Breast epithelium (tissue), 4 donors: ENCODE results near the gene MRTFA. TPM values are rescaled to one million over a fixed set of nuclear protein-coding genes. Genes with fewer than 3 reads are reported as not detected.

Source experiments
- DNase-seq, 2 donors: peaks; one replicate each; pipeline ENCODE4 v3.0.0-alpha.2; 2019; ENCODE audit warnings: low spot score in 2 of 2
- H3K27ac ChIP-seq, 2 donors: fragments of 200-600 bp; sonication (generic) in 1 of 2; one replicate each; pipeline ENCODE4 v1.5.1; 2016 to 2019; ENCODE audit warnings: mild to moderate bottlenecking in 1 of 2
- H3K27me3 ChIP-seq, 2 donors: fragments of 200-600 bp; sonication (generic) in 1 of 2; one replicate each; pipeline versions ENCODE4 v1.5.1 to v1.6.0; 2017 to 2019; ENCODE audit warnings: control low read depth in 1 of 2, mild to moderate bottlenecking in 1 of 2
- H3K36me3 ChIP-seq: fragments of 200-600 bp; one replicate; pipeline ENCODE4 v1.5.1; 2019
- H3K4me1 ChIP-seq, 2 donors: fragments of 200-600 bp; sonication (generic); one replicate each; pipeline ENCODE4 v1.5.1; 2016 to 2019; ENCODE audit warnings: control low read depth in 1 of 2
- H3K4me3 ChIP-seq, 3 donors: fragments of 200-600 bp; sonication (generic); 1 replicate in 2 of 3; 2 replicates in 1 of 3; pipeline ENCODE4 v1.5.1; 2016 to 2019; ENCODE audit warnings: mild to moderate bottlenecking in 3 of 3, moderate library complexity in 2 of 3
- H3K9me3 ChIP-seq, 2 donors: fragments of 200-600 bp; sonication (generic) in 1 of 2; one replicate each; pipeline ENCODE4 v1.5.1; 2016 to 2019; ENCODE audit warnings: control low read depth in 1 of 2
- CTCF ChIP-seq, 3 donors: fragments of 450-650 bp; IDR thresholded peaks; one replicate each; pipeline ENCODE4 v1.5.1; 2016 to 2017; ENCODE audit warnings: antibody characterized with exemption in 3 of 3, mild to moderate bottlenecking in 3 of 3, moderate library complexity in 3 of 3
- POLR2A ChIP-seq: fragments of 450-650 bp; IDR thresholded peaks from one replicate; pipeline ENCODE4 v1.6.1; 2016; ENCODE audit warnings: antibody characterized with exemption, mild to moderate bottlenecking, moderate library complexity
- POLR2AphosphoS5 ChIP-seq, 3 donors: sonication (generic); formaldehyde crosslinking; IDR thresholded peaks; one replicate each; pipeline ENCODE4 v1.6.1; 2017; ENCODE audit warnings: antibody characterized with exemption in 3 of 3
- intact Hi-C: fragments of 100-400 bp; cut with DNase I; formaldehyde crosslinking; loops from one replicate; pipeline ENCODE4 v1.15.1; 2023; ENCODE audit warnings: low total_unique reads
- total RNA-seq, 3 donors: library from RNA; depleted of rRNA; stranded (reverse); fragments of >200 nt; gene quantifications; one replicate each; pipeline ENCODE4 v1.1.0, GENCODE V29; 2016

Gene MRTFA
- total RNA-seq, 3 donors from 2014 or later = 47.0 to 69.2 (median 65.7) TPM

- Histone ChIP-seq H3K36me3 (no peaks in the 10 kb centered on the region), H3K9me3 (no peaks in the 10 kb centered on the region), H3K27me3 (no peaks in the 10 kb centered on the region), H3K4me3 (no peak overlapping the region), H3K27ac (no peak overlapping the region), H3K4me1 (peaks cover 3 to 10% of the 10 kb centered on the region in 2 donors)
- intact Hi-C loops = no loop called here
- TF ChIP-seq POLR2A (no peak), POLR2AphosphoS5 (IDR thresholded peaks at IDR 0.05) (no peak), CTCF (IDR thresholded peaks at IDR 0.05) (no peak)
- DNase-seq = no peak
Observed at GRCh38 chr22:40446203-40446602, 190.3 kb downstream of the MRTFA start.

- Histone ChIP-seq H3K4me3 (no peak overlapping the region), H3K36me3 (no peaks in the 10 kb centered on the region), H3K27ac (no peak overlapping the region), H3K9me3 (no peaks in the 10 kb centered on the region), H3K4me1 (peaks cover 0 to 4% of the 10 kb centered on the region in 2 donors), H3K27me3 (no peaks in the 10 kb centered on the region)
- intact Hi-C loops = loop anchor here (5.0 kb wide), 1 partner anchor 198 kb away; no protein-coding TSS in a partner anchor
- TF ChIP-seq POLR2AphosphoS5 (IDR thresholded peaks at IDR 0.05) (no peak), POLR2A (no peak), CTCF (IDR thresholded peaks at IDR 0.05) (no peak)
- no peak for DNase-seq
Observed at GRCh38 chr22:40444178-40444831, 192.2 kb downstream of the MRTFA start.

- no peak overlapping the region for H3K4me3 ChIP-seq
- intact Hi-C loops = loop anchor here (5.0 kb wide), 1 partner anchor 199 kb away; no protein-coding TSS in a partner anchor
- no peaks in the 10 kb centered on the region for H3K27me3 ChIP-seq
- peaks cover 0 to 4% of the 10 kb centered on the region in 2 donors for H3K4me1 ChIP-seq
- TF ChIP-seq POLR2AphosphoS5 (IDR thresholded peaks at IDR 0.05) = no peak
- no peak for TF ChIP-seq CTCF (IDR thresholded peaks at IDR 0.05)
- TF ChIP-seq POLR2A = no peak
- DNase-seq = no peak
- H3K36me3 ChIP-seq = no peaks in the 10 kb centered on the region
- no peaks in the 10 kb centered on the region for H3K9me3 ChIP-seq
- H3K27ac ChIP-seq = no peak overlapping the region
Observed at GRCh38 chr22:40443732-40444131, 192.8 kb downstream of the MRTFA start.

- intact Hi-C loops = loop anchor here (5.0 kb wide), 1 partner anchor 200 kb away; no protein-coding TSS in a partner anchor
- Histone ChIP-seq H3K9me3 (no peaks in the 10 kb centered on the region), H3K27ac (peak overlapping the region in 1 of 2 donors; percentile 50), H3K36me3 (no peaks in the 10 kb centered on the region), H3K4me3 (no peak overlapping the region), H3K27me3 (no peaks in the 10 kb centered on the region), H3K4me1 (peaks cover 0 to 11% of the 10 kb centered on the region in 2 donors)
- TF ChIP-seq POLR2A = no peak
- TF ChIP-seq CTCF (IDR thresholded peaks at IDR 0.05) = no peak
- TF ChIP-seq POLR2AphosphoS5 (IDR thresholded peaks at IDR 0.05) = no peak
- DNase-seq = no peak
Observed at GRCh38 chr22:40441761-40442390, 194.6 kb downstream of the MRTFA start.
